RWPE2 (cell line): ENCODE measurements around the gene DDX51.

ENCODE experiments used
- ATAC-seq: fragments of 200-7000 bp; cut with Tn5 transposase; 3 replicates; pipeline ENCODE4 v1.9.1; 2021; ENCODE audit warnings: low read depth
- DNase-seq: peaks from one replicate; pipeline ENCODE4 v3.0.0-alpha.2; 2020; ENCODE audit warnings: low spot score
- H3K27ac ChIP-seq: fragments of 450-650 bp; 2 replicates; pipeline ENCODE4 v1.5.1; 2017; ENCODE audit warnings: mild to moderate bottlenecking; ENCODE audit not compliant: poor library complexity, severe bottlenecking
- H3K27me3 ChIP-seq: fragments of 250-450 bp; sonication (Bioruptor Pico); 2 replicates; pipeline ENCODE4 v1.5.1; 2021; ENCODE audit warnings: mild to moderate bottlenecking, moderate library complexity; ENCODE audit not compliant: insufficient read depth, poor library complexity, severe bottlenecking
- H3K36me3 ChIP-seq: fragments of 250-450 bp; sonication (Bioruptor Pico); 2 replicates; pipeline ENCODE4 v1.5.1; 2020; ENCODE audit warnings: low read depth, mild to moderate bottlenecking, moderate library complexity
- H3K4me1 ChIP-seq: fragments of 250-450 bp; sonication (Bioruptor Pico); 2 replicates; pipeline ENCODE4 v1.5.1; 2021; ENCODE audit warnings: mild to moderate bottlenecking, moderate library complexity; ENCODE audit not compliant: insufficient read depth, poor library complexity, severe bottlenecking
- H3K4me3 ChIP-seq: fragments of 250-450 bp; sonication (Bioruptor Pico); 2 replicates; pipeline ENCODE4 v1.5.1; 2021; ENCODE audit warnings: mild to moderate bottlenecking, moderate library complexity; ENCODE audit not compliant: severe bottlenecking
- H3K9me3 ChIP-seq: fragments of 250-450 bp; sonication (Bioruptor Pico); 2 replicates; pipeline ENCODE4 v1.5.1; 2021; ENCODE audit warnings: mild to moderate bottlenecking, moderate library complexity; ENCODE audit not compliant: severe bottlenecking
- TF ChIP-seq, protein P1 (sequence below): fragments of 450-650 bp; IDR thresholded peaks from one replicate; pipeline ENCODE4 v1.5.1; 2017; ENCODE audit warnings: mild to moderate bottlenecking, moderate library complexity; ENCODE audit not compliant: poor library complexity, severe bottlenecking

The DDX51 gene

DNA sequence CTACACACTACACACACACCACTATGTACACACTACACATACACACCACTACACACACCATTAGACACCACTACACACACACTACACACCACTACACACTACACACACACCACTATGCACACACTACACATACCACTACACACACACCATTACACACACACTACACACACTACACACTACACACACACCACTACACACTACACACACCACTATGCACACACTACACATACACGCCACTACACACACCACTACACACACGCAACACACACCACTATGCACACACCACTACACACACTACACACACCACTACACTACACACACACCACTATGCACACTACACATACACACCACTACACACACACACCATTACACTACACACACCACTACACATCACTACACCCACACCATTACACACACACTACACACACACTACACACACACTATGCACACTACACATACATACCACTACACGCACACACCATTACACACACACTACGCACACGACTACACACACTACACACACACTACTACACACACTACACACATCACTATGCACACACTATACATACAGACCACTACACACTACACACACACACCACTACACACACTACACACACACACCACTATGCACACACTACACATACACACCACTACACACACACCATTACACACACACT is 13.8 kb upstream of the DDX51 start:
- no peak for DNase-seq
- Histone ChIP-seq H3K27me3 (no peaks in the 10 kb centered on the region), H3K27ac (no peak overlapping the region), H3K4me3 (no peak overlapping the region), H3K4me1 (peaks cover 3% of the 10 kb centered on the region), H3K36me3 (no peaks in the 10 kb centered on the region), H3K9me3 (no peaks in the 10 kb centered on the region)
- TF ChIP-seq, protein P1, sequence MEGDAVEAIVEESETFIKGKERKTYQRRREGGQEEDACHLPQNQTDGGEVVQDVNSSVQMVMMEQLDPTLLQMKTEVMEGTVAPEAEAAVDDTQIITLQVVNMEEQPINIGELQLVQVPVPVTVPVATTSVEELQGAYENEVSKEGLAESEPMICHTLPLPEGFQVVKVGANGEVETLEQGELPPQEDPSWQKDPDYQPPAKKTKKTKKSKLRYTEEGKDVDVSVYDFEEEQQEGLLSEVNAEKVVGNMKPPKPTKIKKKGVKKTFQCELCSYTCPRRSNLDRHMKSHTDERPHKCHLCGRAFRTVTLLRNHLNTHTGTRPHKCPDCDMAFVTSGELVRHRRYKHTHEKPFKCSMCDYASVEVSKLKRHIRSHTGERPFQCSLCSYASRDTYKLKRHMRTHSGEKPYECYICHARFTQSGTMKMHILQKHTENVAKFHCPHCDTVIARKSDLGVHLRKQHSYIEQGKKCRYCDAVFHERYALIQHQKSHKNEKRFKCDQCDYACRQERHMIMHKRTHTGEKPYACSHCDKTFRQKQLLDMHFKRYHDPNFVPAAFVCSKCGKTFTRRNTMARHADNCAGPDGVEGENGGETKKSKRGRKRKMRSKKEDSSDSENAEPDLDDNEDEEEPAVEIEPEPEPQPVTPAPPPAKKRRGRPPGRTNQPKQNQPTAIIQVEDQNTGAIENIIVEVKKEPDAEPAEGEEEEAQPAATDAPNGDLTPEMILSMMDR, result no peak
- ATAC-seq, result no peak

DNA sequence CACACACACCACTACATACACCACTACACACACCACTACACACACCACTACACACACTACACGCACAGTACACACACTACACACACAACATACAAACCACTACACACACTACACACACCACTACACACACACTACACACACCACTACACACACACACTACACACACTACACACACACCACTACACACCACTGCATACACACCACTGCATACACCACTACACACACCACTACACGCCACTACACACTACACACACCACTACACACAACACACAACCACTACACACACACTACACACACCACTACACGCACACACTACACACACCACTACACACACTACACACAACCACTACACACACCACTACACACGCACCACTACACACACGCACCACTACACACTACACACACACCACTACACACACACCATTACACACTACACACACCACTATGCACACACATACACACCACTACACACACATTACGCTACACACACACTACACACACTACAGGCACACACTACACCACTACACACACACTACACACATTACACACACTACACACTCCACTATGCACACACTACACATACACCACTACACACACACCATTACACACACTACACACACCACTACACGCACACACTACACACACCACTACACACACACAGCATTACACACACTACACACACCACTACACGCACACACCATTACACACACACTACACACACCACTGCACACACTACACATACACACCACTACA is 12.6 kb upstream of the DDX51 start:
- no peaks in the 10 kb centered on the region for H3K9me3 ChIP-seq
- H3K27ac ChIP-seq, result no peak overlapping the region
- no peak for ATAC-seq
- peaks cover 3% of the 10 kb centered on the region for H3K4me1 ChIP-seq
- TF ChIP-seq, protein P1, result no peak
- no peaks in the 10 kb centered on the region for H3K27me3 ChIP-seq
- H3K36me3 ChIP-seq, result peaks cover 5% of the 10 kb centered on the region
- H3K4me3 ChIP-seq, result no peak overlapping the region
- no peak for DNase-seq

DNA sequence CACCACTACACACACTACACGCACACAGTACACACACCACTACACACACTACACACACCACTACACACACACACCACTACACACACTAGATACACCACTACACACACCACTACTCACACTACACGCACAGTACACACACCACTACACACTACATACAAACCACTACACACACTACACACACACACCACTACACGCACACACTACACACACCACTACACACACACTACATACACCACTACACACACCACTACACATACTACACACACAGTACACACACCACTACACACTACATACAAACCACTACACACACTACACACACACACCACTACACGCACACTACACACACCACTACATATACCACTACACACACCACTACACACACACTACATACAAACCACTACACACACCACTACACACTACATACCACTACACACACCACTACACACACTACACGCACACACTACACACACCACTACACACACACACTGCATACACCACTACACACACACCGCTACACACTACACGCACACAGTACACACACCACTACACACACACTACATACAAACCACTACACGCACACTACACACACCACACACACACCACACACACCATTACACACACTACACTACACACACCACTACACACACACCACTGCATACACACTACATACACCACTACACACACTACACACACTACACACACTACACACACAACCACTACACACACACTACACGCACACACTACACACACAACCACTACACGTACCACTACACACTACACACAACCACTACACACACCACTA is 11.9 kb upstream of the DDX51 start:
- Histone ChIP-seq H3K9me3 (no peaks in the 10 kb centered on the region), H3K27me3 (no peaks in the 10 kb centered on the region), H3K4me1 (peaks cover 3% of the 10 kb centered on the region), H3K36me3 (peaks cover 5% of the 10 kb centered on the region), H3K4me3 (no peak overlapping the region), H3K27ac (no peak overlapping the region)
- no peak for DNase-seq
- TF ChIP-seq, protein P1, result no peak
- no peak for ATAC-seq

DNA sequence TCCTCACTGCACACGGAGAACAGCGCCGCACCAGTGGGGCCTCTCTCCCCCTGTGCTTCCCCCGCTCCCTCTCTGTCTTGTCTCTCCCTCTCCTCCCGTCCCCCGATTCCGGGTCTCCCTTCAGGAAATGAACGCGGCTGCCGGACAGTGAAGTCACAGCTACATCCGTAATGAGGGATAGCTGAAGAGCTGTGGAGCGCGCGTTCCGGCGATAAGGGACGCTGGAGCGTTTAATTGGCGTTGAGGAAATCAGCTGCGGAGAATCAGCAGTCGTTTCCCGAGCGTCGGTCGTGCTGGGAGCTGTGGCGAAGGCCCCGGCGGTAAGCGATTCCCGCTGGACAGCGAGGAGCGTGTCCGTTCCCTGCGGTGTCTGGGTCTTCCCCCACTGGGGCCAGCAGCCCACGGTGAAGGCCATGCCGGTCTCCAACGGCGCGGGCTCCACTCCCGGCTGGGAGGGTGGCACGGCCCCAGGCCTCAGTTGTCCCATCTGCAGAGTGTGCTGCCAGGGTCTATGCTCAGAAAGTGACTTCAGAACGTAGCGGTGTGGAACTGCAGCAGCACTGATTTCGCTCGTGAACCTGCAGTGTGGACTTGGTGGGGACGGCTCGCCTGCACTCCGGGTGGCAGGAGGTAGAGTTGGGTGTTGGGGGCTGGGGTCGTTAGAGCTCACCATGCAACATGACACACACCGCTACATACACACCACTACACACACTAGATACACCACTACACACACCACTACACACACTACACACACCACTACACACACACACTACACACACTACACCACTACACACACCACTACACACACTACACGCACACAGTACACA is 11.0 kb upstream of the DDX51 start:
- H3K4me1 ChIP-seq, result peaks cover 3% of the 10 kb centered on the region
- H3K4me3 ChIP-seq, result no peak overlapping the region
- H3K27me3 ChIP-seq, result no peaks in the 10 kb centered on the region
- no peaks in the 10 kb centered on the region for H3K9me3 ChIP-seq
- TF ChIP-seq, protein P1, result no peak
- peak; percentile 6; the same call in 1 of the 3 replicates for ATAC-seq
- no peak overlapping the region for H3K27ac ChIP-seq
- peaks cover 5% of the 10 kb centered on the region for H3K36me3 ChIP-seq
- no peak for DNase-seq
